Endodermal cell (in vitro differentiated cells): ENCODE data around the gene EML2. TPM values are rescaled to one million over a fixed set of nuclear protein-coding genes. Genes with fewer than 3 reads are reported as not detected.

Experiments used
- DNase-seq: peaks from one replicate; pipeline ENCODE4 v3.0.0-alpha.2; 2017
- H3K27ac ChIP-seq: 2 replicates; pipeline ENCODE4 v1.5.1; 2013; ENCODE audit warnings: mild to moderate bottlenecking, low read depth, low read length, moderate library complexity
- H3K27me3 ChIP-seq: 2 replicates; pipeline ENCODE4 v1.6.1; 2013; ENCODE audit warnings: mild to moderate bottlenecking, low read length, moderate library complexity; ENCODE audit not compliant: insufficient read depth, control insufficient read depth, poor library complexity, severe bottlenecking
- H3K36me3 ChIP-seq: 2 replicates; pipeline ENCODE4 v1.7.0; 2013; ENCODE audit warnings: mild to moderate bottlenecking, low read length, moderate library complexity; ENCODE audit not compliant: control insufficient read depth, insufficient read depth
- H3K4me1 ChIP-seq: one replicate; pipeline ENCODE4 v1.7.0; 2013; ENCODE audit warnings: low read length; ENCODE audit not compliant: control insufficient read depth, insufficient read depth
- H3K4me3 ChIP-seq: 2 replicates; pipeline ENCODE4 v1.5.1; 2013; ENCODE audit warnings: mild to moderate bottlenecking, low read length, moderate library complexity
- H3K9ac ChIP-seq: 2 replicates; pipeline ENCODE4 v1.6.1; 2013; ENCODE audit warnings: mild to moderate bottlenecking, low read length, moderate library complexity; ENCODE audit not compliant: poor library complexity, severe bottlenecking; ENCODE audit errors: extremely low read depth
- H3K9me3 ChIP-seq: 2 replicates; pipeline ENCODE4 v1.6.1; 2013; ENCODE audit warnings: mild to moderate bottlenecking, low read length, moderate library complexity; ENCODE audit not compliant: control insufficient read depth
- H3K27ac Mint-ChIP-seq: 2 replicates; pipeline ENCODE4 v1.8.0; 2020; ENCODE audit warnings: mixed read lengths
- H3K27me3 Mint-ChIP-seq: 2 replicates; pipeline ENCODE4 v1.8.0; 2021; ENCODE audit warnings: mild to moderate bottlenecking, mixed read lengths; ENCODE audit not compliant: insufficient read depth
- H3K36me3 Mint-ChIP-seq: 2 replicates; pipeline ENCODE4 v1.8.0; 2020; ENCODE audit warnings: low read depth, mixed read lengths
- H3K4me1 Mint-ChIP-seq: 2 replicates; pipeline ENCODE4 v1.8.0; 2020; ENCODE audit warnings: mixed read lengths
- H3K4me3 Mint-ChIP-seq: 2 replicates; pipeline ENCODE4 v1.8.0; 2020; ENCODE audit warnings: mild to moderate bottlenecking, moderate library complexity, mixed read lengths
- H3K9me3 Mint-ChIP-seq: 2 replicates; pipeline ENCODE4 v1.8.0; 2020; ENCODE audit warnings: mild to moderate bottlenecking, mixed read lengths
- WGBS, 2 experiments: methylation state at CpG; one replicate each; pipeline versions ENCODE4 v1.1.5 to v1.1.7; 2013; ENCODE audit warnings: missing lambda C conversion rate in 2 of 2, mixed read lengths in 1 of 2; ENCODE audit not compliant: insufficient coverage in 1 of 2, insufficient read length in 1 of 2; 5-methylcytosine and 5-hydroxymethylcytosine counted together
- total RNA-seq, 2 donors: library from RNA; stranded (reverse); fragmentation: NEBNext Ultra II Directional in 1 of 2; extraction: Animal tissue kit (Norgen Biotek cat#: 25700) in 1 of 2; gene quantifications; 2 replicates in 1 of 2; 3 replicates in 1 of 2; pipeline ENCODE4 v1.2.1, GENCODE V29; 2021
- TF ChIP-seq, protein P1 (sequence below): fragments of 200-600 bp; sonication (generic); conservative IDR thresholded peaks from 2 replicates; pipeline ENCODE4 v1.5.0; 2021; ENCODE audit warnings: antibody characterized with exemption, mild to moderate bottlenecking

The EML2 gene
- total RNA-seq, 2 donors from 2014 or later = 42.9 to 79.3 TPM

- no peaks in the 10 kb centered on the region for H3K9me3 Mint-ChIP-seq
- H3K4me1 Mint-ChIP-seq = no peaks in the 10 kb centered on the region
- peaks cover 24% of the 10 kb centered on the region for H3K27me3 Mint-ChIP-seq
Observed at GRCh38 chr19:45682908-45683307, 43.7 kb upstream of the EML2 start.

DNA sequence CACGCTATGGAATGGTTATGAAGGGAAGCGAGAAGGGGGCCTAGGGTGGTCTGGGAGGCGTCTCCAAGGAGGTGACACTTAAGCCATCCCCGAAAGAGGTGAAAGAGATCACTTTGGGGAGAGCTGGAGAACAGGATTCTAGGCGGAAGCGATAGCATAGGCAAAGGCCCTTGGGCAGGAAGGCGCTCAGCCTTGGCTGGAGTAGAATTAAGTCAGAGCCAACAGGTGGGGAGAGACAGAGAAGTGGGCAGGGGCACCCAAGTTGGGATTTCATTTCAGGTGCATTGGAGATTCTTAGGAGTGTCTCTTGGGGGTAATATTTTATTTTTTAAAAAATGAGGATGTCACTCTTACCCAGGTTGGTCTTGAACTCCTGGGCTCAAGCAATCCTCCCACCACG is 42.9 kb upstream of the EML2 start:
- Mint-ChIP-seq H3K4me3 (peak overlapping the region; percentile 39), H3K27me3 (peaks cover 28% of the 10 kb centered on the region), H3K9me3 (no peaks in the 10 kb centered on the region), H3K36me3 (peaks cover 27% of the 10 kb centered on the region), H3K4me1 (no peaks in the 10 kb centered on the region), H3K27ac (no peak overlapping the region)
- TF ChIP-seq, protein P1, sequence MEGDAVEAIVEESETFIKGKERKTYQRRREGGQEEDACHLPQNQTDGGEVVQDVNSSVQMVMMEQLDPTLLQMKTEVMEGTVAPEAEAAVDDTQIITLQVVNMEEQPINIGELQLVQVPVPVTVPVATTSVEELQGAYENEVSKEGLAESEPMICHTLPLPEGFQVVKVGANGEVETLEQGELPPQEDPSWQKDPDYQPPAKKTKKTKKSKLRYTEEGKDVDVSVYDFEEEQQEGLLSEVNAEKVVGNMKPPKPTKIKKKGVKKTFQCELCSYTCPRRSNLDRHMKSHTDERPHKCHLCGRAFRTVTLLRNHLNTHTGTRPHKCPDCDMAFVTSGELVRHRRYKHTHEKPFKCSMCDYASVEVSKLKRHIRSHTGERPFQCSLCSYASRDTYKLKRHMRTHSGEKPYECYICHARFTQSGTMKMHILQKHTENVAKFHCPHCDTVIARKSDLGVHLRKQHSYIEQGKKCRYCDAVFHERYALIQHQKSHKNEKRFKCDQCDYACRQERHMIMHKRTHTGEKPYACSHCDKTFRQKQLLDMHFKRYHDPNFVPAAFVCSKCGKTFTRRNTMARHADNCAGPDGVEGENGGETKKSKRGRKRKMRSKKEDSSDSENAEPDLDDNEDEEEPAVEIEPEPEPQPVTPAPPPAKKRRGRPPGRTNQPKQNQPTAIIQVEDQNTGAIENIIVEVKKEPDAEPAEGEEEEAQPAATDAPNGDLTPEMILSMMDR = no peak
- Histone ChIP-seq H3K27ac (no peak overlapping the region), H3K4me3 (no peak overlapping the region), H3K9ac (no peak overlapping the region), H3K27me3 (no peaks in the 10 kb centered on the region), H3K36me3 (peaks cover 26% of the 10 kb centered on the region), H3K4me1 (no peaks in the 10 kb centered on the region), H3K9me3 (no peaks in the 10 kb centered on the region)
- WGBS, 2 experiments = 88 to 89% methylated on average over 8 of the region's 8 CpGs
- no peak for DNase-seq

More at GRCh38 chr19:45682908-45683307, 43.7 kb upstream of the EML2 start:
- H3K27me3 ChIP-seq = no peaks in the 10 kb centered on the region
- Mint-ChIP-seq H3K4me3 (no peak overlapping the region), H3K27ac (peak overlapping the region; percentile 8), H3K36me3 (peaks cover 35% of the 10 kb centered on the region)
- no peak overlapping the region for H3K27ac ChIP-seq
- WGBS, 2 experiments = 63 to 88% methylated on average over 2 to 5 of the region's 5 CpGs
- H3K9ac ChIP-seq = no peak overlapping the region
- TF ChIP-seq, protein P1 = no peak
- no peaks in the 10 kb centered on the region for H3K9me3 ChIP-seq
- no peak overlapping the region for H3K4me3 ChIP-seq
- DNase-seq = no peak
- H3K36me3 ChIP-seq = peaks cover 34% of the 10 kb centered on the region
- no peaks in the 10 kb centered on the region for H3K4me1 ChIP-seq

DNA sequence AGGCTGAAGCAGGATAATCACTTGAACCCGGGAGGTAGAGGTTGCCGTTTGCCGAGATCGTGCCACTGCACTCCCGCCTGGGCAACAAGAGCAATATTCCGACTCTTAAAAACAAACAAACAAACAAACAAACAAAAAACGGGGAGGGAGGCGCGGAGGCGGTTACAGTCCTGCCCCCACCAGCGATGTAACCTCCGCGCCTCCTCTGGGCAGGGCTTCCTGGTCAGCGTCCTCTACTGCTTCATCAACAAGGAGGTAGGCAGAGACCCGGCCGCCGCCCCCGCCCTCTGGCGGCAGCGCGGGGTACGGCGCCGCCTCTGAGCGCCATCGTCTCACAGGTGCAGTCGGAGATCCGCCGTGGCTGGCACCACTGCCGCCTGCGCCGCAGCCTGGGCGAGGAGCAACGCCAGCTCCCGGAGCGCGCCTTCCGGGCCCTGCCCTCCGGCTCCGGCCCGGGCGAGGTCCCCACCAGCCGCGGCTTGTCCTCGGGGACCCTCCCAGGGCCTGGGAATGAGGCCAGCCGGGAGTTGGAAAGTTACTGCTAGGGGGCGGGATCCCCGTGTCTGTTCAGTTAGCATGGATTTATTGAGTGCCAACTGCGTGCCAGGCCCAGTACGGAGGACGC is 42.3 kb upstream of the EML2 start:
- Mint-ChIP-seq H3K36me3 (peaks cover 22% of the 10 kb centered on the region), H3K4me1 (no peaks in the 10 kb centered on the region), H3K9me3 (no peaks in the 10 kb centered on the region), H3K27ac (no peak overlapping the region), H3K4me3 (peak overlapping the region; percentile 39), H3K27me3 (peaks cover 31% of the 10 kb centered on the region)
- Histone ChIP-seq H3K36me3 (peaks cover 22% of the 10 kb centered on the region), H3K4me1 (no peaks in the 10 kb centered on the region), H3K9me3 (no peaks in the 10 kb centered on the region), H3K9ac (no peak overlapping the region), H3K4me3 (no peak overlapping the region), H3K27me3 (no peaks in the 10 kb centered on the region), H3K27ac (no peak overlapping the region)
- peak; percentile 98 for DNase-seq
- TF ChIP-seq, protein P1 = peak; percentile 100
- 12 to 20% methylated on average over 28 to 51 of the region's 51 CpGs for WGBS, 2 experiments
